GM21528 (cell line): ENCODE results near the gene TMEM182.

ENCODE experiments used
- ATAC-seq: cut with Tn5 transposase; IDR thresholded peaks from one replicate; pipeline ENCODE4 v1.9.1; 2021; ENCODE audit warnings: mild to moderate bottlenecking, moderate library complexity; ENCODE audit not compliant: unreplicated experiment, low FRiP score

TMEM182 gene

GRCh38 chr2:102848366-102848839 lies 86.6 kb downstream of the TMEM182 start:
- no peak for ATAC-seq

GRCh38 chr2:102850888-102851287 lies 89.1 kb downstream of the TMEM182 start:
- ATAC-seq = no peak

DNA sequence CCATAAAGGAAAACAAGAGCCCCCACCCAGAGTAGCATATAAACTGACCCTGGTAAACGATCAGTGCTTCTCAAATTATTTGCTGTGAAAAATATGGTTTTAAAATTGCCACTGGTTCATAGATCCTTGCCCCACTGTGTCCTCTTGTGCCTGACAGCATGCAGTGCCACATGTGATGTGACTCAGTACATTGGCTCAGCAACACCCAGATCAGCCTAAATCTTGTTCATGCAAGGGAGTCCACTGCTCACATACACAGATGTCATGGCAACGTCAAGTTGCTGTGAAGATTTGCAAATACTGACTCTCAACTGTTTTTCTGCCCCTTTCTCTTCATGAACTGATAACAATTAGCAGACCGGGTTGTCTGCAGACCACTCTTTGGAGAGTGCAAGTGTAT lies 91.0 kb downstream of the TMEM182 start:
- ATAC-seq = no peak
